GM12891 (cell line): ENCODE results near the gene DMRTA1.

Source experiments
- PAX5 ChIP-seq: IDR thresholded peaks from 2 replicates; pipeline ENCODE4 v1.6.1; 2011; ENCODE audit warnings: low read length, moderate library complexity, mild to moderate bottlenecking; ENCODE audit not compliant: insufficient read depth, severe bottlenecking
- POLR2A ChIP-seq: IDR thresholded peaks from 2 replicates; pipeline ENCODE4 v1.6.1; 2011; ENCODE audit warnings: low read depth, low read length, control low read depth
- POLR2AphosphoS5 ChIP-seq: IDR thresholded peaks from 2 replicates; pipeline ENCODE4 v1.6.1; 2011; ENCODE audit warnings: low read depth, low read length, control low read depth
- POU2F2 ChIP-seq: IDR thresholded peaks from 2 replicates; pipeline ENCODE4 v1.6.1; 2011; ENCODE audit warnings: low read depth, mild to moderate bottlenecking, control low read depth, low read length, moderate library complexity
- SPI1 ChIP-seq: IDR thresholded peaks from 2 replicates; pipeline ENCODE4 v1.6.1; 2011; ENCODE audit warnings: low read depth, low read length, control low read depth
- TAF1 ChIP-seq: IDR thresholded peaks from 2 replicates; pipeline ENCODE4 v1.6.1; 2011; ENCODE audit warnings: low read depth, low read length, control low read depth

- TF ChIP-seq POLR2AphosphoS5: no peak
- no peak for TF ChIP-seq POLR2A
- no peak for TF ChIP-seq TAF1
- no peak for TF ChIP-seq PAX5
- TF ChIP-seq SPI1: no peak
- no peak for TF ChIP-seq POU2F2
Measured at GRCh38 chr9:22433691-22434090, 12.9 kb upstream of the DMRTA1 start.
